Heart right ventricle (tissue), 16 donors: ENCODE measurements around the gene IGFL1. TPM values are rescaled to one million over a fixed set of nuclear protein-coding genes. Genes with fewer than 3 reads are reported as not detected.
"Not testable (repeated sequence)": the region's sequence is repeated elsewhere in the genome, so short reads cannot be mapped to it uniquely, and the experiment has no call there.

Source experiments
- ATAC-seq, 8 donors: fragments of 200-7000 bp; cut with Tn5 transposase; one replicate each; pipeline ENCODE4 v1.9.1; 2020; ENCODE audit warnings: mild to moderate bottlenecking in 8 of 8, moderate library complexity in 8 of 8, moderate number of reproducible peaks in 1 of 8
- DNase-seq, 2 donors: peaks; one replicate each; pipeline ENCODE4 v3.0.0-alpha.2; 2020
- H3K27ac ChIP-seq, 10 donors: fragments of 200-600 bp; sonication (generic) in 2 of 10; one replicate each; pipeline versions ENCODE4 v1.5.0 to v1.8.0; 2020 to 2022; ENCODE audit warnings: mild to moderate bottlenecking in 3 of 10
- H3K27me3 ChIP-seq, 7 donors: fragments of 200-600 bp; one replicate each; pipeline ENCODE4 v1.8.0; 2021 to 2022; ENCODE audit warnings: mild to moderate bottlenecking in 2 of 7
- H3K36me3 ChIP-seq, 9 donors: fragments of 200-600 bp; sonication (generic) in 1 of 9; one replicate each; pipeline versions ENCODE4 v1.5.0 to v1.8.0; 2020 to 2022; ENCODE audit warnings: mild to moderate bottlenecking in 2 of 9
- H3K4me1 ChIP-seq, 9 donors: fragments of 200-600 bp; sonication (generic) in 1 of 9; one replicate each; pipeline versions ENCODE4 v1.5.0 to v1.8.0; 2020 to 2022; ENCODE audit warnings: mild to moderate bottlenecking in 4 of 9
- H3K4me3 ChIP-seq, 10 donors: fragments of 200-600 bp; sonication (generic) in 2 of 10; one replicate each; pipeline versions ENCODE4 v1.5.0 to v1.8.0; 2020 to 2022; ENCODE audit warnings: mild to moderate bottlenecking in 7 of 10, moderate library complexity in 2 of 10
- H3K9me3 ChIP-seq, 11 donors: fragments of 200-600 bp in 10 of 11; sonication (generic) in 2 of 11; one replicate each; pipeline versions ENCODE4 v1.5.0 to v1.8.0; 2013 to 2022; ENCODE audit warnings: mild to moderate bottlenecking in 2 of 11, control low read depth in 1 of 11, moderate library complexity in 1 of 11
- WGBS, 2 donors: extraction: QIAGEN DNeasy Blood & Tissue Kit; methylation state at CpG; one replicate each; pipeline ENCODE4 v1.1.7; 2013; ENCODE audit warnings: inconsistent platforms in 1 of 2; 5-methylcytosine and 5-hydroxymethylcytosine counted together
- intact Hi-C, 10 donors: fragments of 100-400 bp; cut with DNase I; formaldehyde crosslinking; loops; one replicate each; pipeline versions ENCODE4 v1.11.1 to v1.14.2; 2022
- polyA plus RNA-seq, 2 donors: library from polyadenylated mRNA; stranded (reverse); fragments of 200-250 nt; gene quantifications; one replicate each; pipeline ENCODE4 v1.2.3, GENCODE V29; 2013
- total RNA-seq, 10 donors: library from RNA; stranded (reverse); fragmentation: NEBNext Ultra II Directional in 3 of 10; extraction: Animal tissue kit (Norgen Biotek cat#: 25700) in 3 of 10; gene quantifications; one replicate each; pipeline versions ENCODE4 v1.2.1 to v1.2.4, GENCODE V29; 2021 to 2023
- TF ChIP-seq, protein P1 (sequence below), 9 donors: fragments of 200-600 bp; sonication (generic) in 2 of 9; IDR thresholded peaks; one replicate each; pipeline versions ENCODE4 v1.5.0 to v1.8.0; 2021 to 2022; ENCODE audit warnings: antibody characterized with exemption in 9 of 9, mild to moderate bottlenecking in 5 of 9, moderate library complexity in 1 of 9
- donor health status: Arrhythmogenic right ventricular cardiomyopathy.
- donor health status: ischemic (EF 13 %, LVEDD 7.1; RV severe dilation, severe dysfunction).
- donor health status: healthy with polysubstance abuse.
- donor health status: DM: no; HTN: yes; CAD: no.
- donor health status: DM: no; HTN: no; CAD: no.
- donor health status: ischemic (EF 25% LVEDD 6.9; RV normal size, moderate dysfunction).
- donor health status: ischemic (EF 25% LVEDD 5.7; RV mildly dilated, moderate dysfunction).
- donor health status: healthy.
- donor health status: DM: yes; HTN: yes; CAD: no.
- donor health status: Ischemic cardiomyopathy.
- donor health status: ischemic (EF 35%, LVEDD 5.7; RV mildly dilated, moderate dysfunction).
- donor health status: nonischemic (EF 11% LVEDD 7.7; RV severe dilation, severe dysfunction).
- donor health status: DM: yes; HTN: yes; CAD: no.
- donor health status: PGD.
- donor health status: ischemic (EF 29% LVEDD 5.4; RV normal size, mild dysfunction).
- donor health status: nonischemic (EF 23%, LVEDD 6.1; RV moderate dilation, normal function).

The IGFL1 gene
- total and polyA plus RNA-seq, 12 donors, result not detected

DNA sequence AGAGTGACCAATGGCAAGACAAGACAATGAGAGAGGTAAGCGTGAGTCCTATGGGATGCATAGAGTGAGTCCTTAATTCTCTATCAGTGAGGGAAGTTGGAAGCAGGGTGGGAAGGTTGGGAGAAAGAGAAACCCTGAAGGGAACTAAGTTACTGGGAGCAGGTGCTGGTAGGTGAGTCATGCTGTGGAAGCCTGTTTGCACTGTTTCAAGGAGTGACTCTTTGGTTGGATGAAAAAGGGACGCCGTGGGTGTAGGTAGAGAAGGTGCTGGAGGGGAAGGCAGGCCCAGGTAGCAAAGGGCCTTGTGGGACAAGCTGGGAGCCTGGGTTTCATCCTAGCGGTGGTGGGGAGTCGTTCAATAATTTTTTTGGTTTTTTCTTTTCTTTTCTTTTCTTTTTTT lies 21.9 kb downstream of the IGFL1 start:
- DNase-seq (no peak), ATAC-seq (no peak)
- 79 to 83% methylated on average over 5 of the region's 5 CpGs for WGBS, 2 donors
- Histone ChIP-seq H3K27ac (no peak overlapping the region), H3K27me3 (peaks cover 0 to 47% (median 15%) of the 10 kb centered on the region in 7 donors), H3K4me3 (no peak overlapping the region), H3K36me3 (no peaks in the 10 kb centered on the region), H3K9me3 (no peaks in the 10 kb centered on the region), H3K4me1 (no peaks in the 10 kb centered on the region)
- TF ChIP-seq, protein P1, sequence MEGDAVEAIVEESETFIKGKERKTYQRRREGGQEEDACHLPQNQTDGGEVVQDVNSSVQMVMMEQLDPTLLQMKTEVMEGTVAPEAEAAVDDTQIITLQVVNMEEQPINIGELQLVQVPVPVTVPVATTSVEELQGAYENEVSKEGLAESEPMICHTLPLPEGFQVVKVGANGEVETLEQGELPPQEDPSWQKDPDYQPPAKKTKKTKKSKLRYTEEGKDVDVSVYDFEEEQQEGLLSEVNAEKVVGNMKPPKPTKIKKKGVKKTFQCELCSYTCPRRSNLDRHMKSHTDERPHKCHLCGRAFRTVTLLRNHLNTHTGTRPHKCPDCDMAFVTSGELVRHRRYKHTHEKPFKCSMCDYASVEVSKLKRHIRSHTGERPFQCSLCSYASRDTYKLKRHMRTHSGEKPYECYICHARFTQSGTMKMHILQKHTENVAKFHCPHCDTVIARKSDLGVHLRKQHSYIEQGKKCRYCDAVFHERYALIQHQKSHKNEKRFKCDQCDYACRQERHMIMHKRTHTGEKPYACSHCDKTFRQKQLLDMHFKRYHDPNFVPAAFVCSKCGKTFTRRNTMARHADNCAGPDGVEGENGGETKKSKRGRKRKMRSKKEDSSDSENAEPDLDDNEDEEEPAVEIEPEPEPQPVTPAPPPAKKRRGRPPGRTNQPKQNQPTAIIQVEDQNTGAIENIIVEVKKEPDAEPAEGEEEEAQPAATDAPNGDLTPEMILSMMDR (IDR thresholded peaks at IDR 0.05), result no peak
- intact Hi-C loops, result no loop called here

DNA sequence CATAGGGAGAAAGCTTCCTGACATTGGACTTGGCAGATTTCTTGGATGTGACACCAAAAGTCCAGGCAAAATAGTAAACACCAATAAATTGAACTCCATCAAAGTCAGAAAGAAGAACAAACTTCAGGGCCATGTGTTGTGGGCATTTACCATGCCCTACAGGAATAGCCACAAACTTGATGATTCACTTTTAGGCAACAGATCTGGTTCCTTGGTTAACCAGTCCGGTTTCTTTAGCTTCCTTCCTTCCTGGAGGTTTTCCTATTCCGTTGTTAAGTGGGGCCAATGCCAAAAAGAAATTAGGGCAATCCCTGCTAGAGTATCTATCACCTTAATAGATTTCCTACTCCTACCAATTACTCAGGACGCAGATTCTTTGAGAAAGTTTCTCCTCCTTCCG lies 25.2 kb downstream of the IGFL1 start:
- Histone ChIP-seq H3K27me3 (peaks cover 0 to 35% (median 17%) of the 10 kb centered on the region in 7 donors), H3K27ac (no peak overlapping the region), H3K4me3 (no peak overlapping the region), H3K9me3 (no peaks in the 10 kb centered on the region), H3K36me3 (no peaks in the 10 kb centered on the region), H3K4me1 (no peaks in the 10 kb centered on the region)
- TF ChIP-seq, protein P1 (IDR thresholded peaks at IDR 0.05), result no peak
- intact Hi-C loops, result no loop called here
- DNase-seq, result no peak
- ATAC-seq, result no peak
- WGBS, 2 donors, result 66 to 73% methylated on average over 4 of the region's 4 CpGs

GRCh38 chr19:46256855-46257254 lies 27.3 kb downstream of the IGFL1 start:
- Histone ChIP-seq H3K27me3 (peaks cover 0 to 51% (median 25%) of the 10 kb centered on the region in 7 donors), H3K36me3 (no peaks in the 10 kb centered on the region), H3K9me3 (no peaks in the 10 kb centered on the region), H3K4me3 (no peak overlapping the region), H3K27ac (no peak overlapping the region), H3K4me1 (no peaks in the 10 kb centered on the region)
- DNase-seq (no peak), ATAC-seq (no peak)
- intact Hi-C loops, result no loop called here
- TF ChIP-seq, protein P1 (IDR thresholded peaks at IDR 0.05), result no peak
- WGBS, 2 donors, result 74 to 78% methylated on average over 8 of the region's 8 CpGs

DNA sequence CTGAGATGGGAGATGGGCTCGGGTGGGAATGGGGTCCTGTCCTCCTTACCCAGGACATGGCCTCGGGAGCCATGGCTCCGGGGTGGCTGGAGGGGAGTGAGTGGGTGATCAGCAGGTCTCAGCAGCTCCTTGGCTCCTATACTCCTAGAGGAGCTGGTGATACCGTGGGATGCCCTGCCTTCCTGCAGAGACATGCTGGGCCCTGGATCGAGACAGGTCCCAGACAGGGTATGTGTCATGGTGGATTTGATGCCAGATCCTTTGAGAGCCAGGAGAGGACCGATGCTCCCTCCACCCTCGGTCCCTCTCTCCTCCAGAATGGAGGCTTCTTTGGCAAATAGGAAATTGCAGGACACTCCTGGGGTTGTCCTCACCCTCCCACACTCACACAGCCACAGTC lies 32.0 kb downstream of the IGFL1 start:
- H3K36me3 ChIP-seq, H3K9me3 ChIP-seq, H3K4me3 ChIP-seq, H3K4me1 ChIP-seq, DNase-seq, ATAC-seq, H3K27ac ChIP-seq: not testable (repeated sequence)
- intact Hi-C loops, result loop anchor here in 2 of 10 donors (5.0 kb wide), 1 partner anchor 229 kb away; no protein-coding TSS in a partner anchor
- WGBS, 2 donors, result 58 to 84% methylated on average over 5 to 7 of the region's 7 CpGs
- H3K27me3 ChIP-seq, result peaks cover 0 to 78% (median 39%) of the 10 kb centered on the region in 7 donors

- not testable (repeated sequence) for H3K4me3 ChIP-seq, H3K4me1 ChIP-seq, H3K9me3 ChIP-seq, H3K27ac ChIP-seq, ATAC-seq, DNase-seq, H3K36me3 ChIP-seq
- intact Hi-C loops, result loop anchor here in 3 of 10 donors (2.0 to 5.0 kb wide), 2 partner anchors 180 to 230 kb away; no protein-coding TSS in a partner anchor
- peaks cover 0 to 77% (median 39%) of the 10 kb centered on the region in 7 donors for H3K27me3 ChIP-seq
- WGBS, 2 donors, result 56 to 58% methylated on average over 11 of the region's 11 CpGs
Observed at GRCh38 chr19:46262684-46263296, 33.2 kb downstream of the IGFL1 start.

DNA sequence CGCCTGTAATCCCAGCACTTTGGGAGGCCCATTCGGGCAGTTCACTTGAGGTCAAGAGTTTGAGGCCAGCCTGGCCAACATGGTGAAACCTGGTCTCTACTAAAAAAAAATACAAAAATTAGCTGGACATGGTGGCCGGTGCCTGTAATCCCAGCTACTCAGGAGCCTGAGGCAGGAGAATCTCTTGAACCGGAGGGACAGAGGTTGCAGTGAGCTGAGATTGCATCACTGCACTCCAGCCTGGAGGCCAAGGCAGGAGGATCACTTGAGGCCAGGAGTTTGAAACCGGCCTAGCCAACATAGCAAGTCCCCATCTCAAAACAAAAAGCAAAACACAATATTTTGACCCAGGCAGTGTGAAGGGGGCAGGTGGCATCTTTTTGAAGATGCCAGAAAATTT lies 35.3 kb downstream of the IGFL1 start:
- intact Hi-C loops, result loop anchor here (1.0 to 5.0 kb wide), 7 partner anchors 182 to 238 kb away; no protein-coding TSS in a partner anchor
- peaks cover 0 to 76% (median 40%) of the 10 kb centered on the region in 7 donors for H3K27me3 ChIP-seq
- DNase-seq, ATAC-seq, H3K36me3 ChIP-seq, H3K4me1 ChIP-seq, H3K4me3 ChIP-seq, H3K27ac ChIP-seq, H3K9me3 ChIP-seq: not testable (repeated sequence)
- WGBS, 2 donors, result 75 to 77% methylated on average over 5 of the region's 5 CpGs
